Glutamatergic neuron (in vitro differentiated cells): ENCODE data around the gene GHRH. TPM values are rescaled to one million over a fixed set of nuclear protein-coding genes. Genes with fewer than 3 reads are reported as not detected.

Experiments used
- DNase-seq: peaks from one replicate; pipeline ENCODE4 v3.0.0; 2022
- H3K27ac Mint-ChIP-seq: one replicate; pipeline ENCODE4 v1.8.0; 2020; ENCODE audit warnings: mild to moderate bottlenecking, mixed read lengths, inconsistent platforms; ENCODE audit not compliant: unreplicated experiment
- H3K27me3 Mint-ChIP-seq: one replicate; pipeline ENCODE4 v1.8.0; 2020; ENCODE audit warnings: mild to moderate bottlenecking, moderate library complexity, mixed read lengths, inconsistent platforms; ENCODE audit not compliant: unreplicated experiment
- H3K36me3 Mint-ChIP-seq: one replicate; pipeline ENCODE4 v1.8.0; 2020; ENCODE audit warnings: mild to moderate bottlenecking, mixed read lengths, inconsistent platforms; ENCODE audit not compliant: unreplicated experiment
- H3K4me1 Mint-ChIP-seq: one replicate; pipeline ENCODE4 v1.8.0; 2020; ENCODE audit warnings: mild to moderate bottlenecking, low read depth, mixed read lengths, inconsistent platforms; ENCODE audit not compliant: unreplicated experiment
- H3K4me3 Mint-ChIP-seq: one replicate; pipeline ENCODE4 v1.8.0; 2020; ENCODE audit warnings: mild to moderate bottlenecking, mixed read lengths, inconsistent platforms; ENCODE audit not compliant: unreplicated experiment
- H3K9me3 Mint-ChIP-seq: one replicate; pipeline ENCODE4 v1.8.0; 2020; ENCODE audit warnings: mild to moderate bottlenecking, moderate library complexity, mixed read lengths, inconsistent platforms; ENCODE audit not compliant: unreplicated experiment
- total RNA-seq: library from RNA; stranded (reverse); fragmentation: NEBNext Ultra II Directional; extraction: Animal tissue kit (Norgen Biotek cat#: 25700); gene quantifications from one replicate; pipeline ENCODE4 v1.2.1, GENCODE V29; 2021; ENCODE audit not compliant: unreplicated experiment
- TF ChIP-seq, protein P1 (sequence below): fragments of 200-600 bp; sonication (generic); IDR thresholded peaks from one replicate; pipeline ENCODE4 v1.5.0; 2021; ENCODE audit not compliant: partially characterized antibody, unreplicated experiment

Gene GHRH
- total RNA-seq, 1 donor from 2014 or later = not detected

DNA sequence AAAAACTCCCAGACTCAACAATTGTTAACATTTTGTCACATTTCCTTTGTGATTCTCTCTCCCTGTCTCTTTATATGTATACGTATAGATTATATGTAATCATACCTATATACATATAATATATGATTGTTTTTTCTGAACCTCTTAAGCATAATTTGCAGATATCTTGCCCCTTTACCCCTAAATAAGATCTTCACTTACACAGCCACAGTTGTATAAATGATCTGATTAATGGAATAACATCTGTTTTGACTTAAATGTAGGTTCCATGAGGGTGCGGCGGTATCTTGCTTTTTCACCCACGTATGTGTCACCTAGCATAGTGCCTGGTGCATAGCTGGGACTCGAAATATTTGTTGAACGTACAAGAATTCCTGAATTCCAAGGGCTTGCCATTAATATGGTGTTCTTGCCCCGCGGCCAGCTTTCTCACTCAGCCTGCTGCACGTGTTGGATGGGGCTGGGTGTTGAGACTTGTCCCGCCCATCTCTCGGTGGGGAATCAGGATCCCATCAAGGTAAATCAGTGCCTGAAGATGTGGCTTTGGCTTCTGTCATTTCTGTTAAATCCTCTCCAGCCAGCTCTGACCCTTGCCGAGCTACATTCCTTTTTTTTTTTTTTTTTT is 17.5 kb upstream of the GHRH start:
- Mint-ChIP-seq H3K36me3 (no peaks in the 10 kb centered on the region), H3K9me3 (peaks cover 8% of the 10 kb centered on the region), H3K27me3 (peaks cover 6% of the 10 kb centered on the region), H3K27ac (no peak overlapping the region), H3K4me3 (no peak overlapping the region), H3K4me1 (peaks cover 9% of the 10 kb centered on the region)
- TF ChIP-seq, protein P1, sequence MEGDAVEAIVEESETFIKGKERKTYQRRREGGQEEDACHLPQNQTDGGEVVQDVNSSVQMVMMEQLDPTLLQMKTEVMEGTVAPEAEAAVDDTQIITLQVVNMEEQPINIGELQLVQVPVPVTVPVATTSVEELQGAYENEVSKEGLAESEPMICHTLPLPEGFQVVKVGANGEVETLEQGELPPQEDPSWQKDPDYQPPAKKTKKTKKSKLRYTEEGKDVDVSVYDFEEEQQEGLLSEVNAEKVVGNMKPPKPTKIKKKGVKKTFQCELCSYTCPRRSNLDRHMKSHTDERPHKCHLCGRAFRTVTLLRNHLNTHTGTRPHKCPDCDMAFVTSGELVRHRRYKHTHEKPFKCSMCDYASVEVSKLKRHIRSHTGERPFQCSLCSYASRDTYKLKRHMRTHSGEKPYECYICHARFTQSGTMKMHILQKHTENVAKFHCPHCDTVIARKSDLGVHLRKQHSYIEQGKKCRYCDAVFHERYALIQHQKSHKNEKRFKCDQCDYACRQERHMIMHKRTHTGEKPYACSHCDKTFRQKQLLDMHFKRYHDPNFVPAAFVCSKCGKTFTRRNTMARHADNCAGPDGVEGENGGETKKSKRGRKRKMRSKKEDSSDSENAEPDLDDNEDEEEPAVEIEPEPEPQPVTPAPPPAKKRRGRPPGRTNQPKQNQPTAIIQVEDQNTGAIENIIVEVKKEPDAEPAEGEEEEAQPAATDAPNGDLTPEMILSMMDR = no peak
- no peak for DNase-seq

DNA sequence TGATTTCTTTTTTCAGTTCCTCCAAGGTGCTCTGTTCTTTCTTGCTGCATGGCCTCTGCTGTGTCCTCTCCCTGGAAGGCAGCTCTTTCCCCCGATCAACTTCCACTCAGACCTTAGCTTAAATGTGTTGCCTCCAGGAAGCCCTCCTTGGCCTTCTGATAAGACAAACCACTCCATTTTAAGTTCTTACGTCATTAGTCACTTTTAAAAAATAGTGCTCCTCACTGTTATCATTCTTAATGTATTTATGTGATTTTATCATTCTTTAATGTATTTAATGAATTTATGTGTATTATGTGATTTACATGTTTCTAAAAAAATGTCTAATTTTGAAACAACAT is 15.6 kb upstream of the GHRH start:
- Mint-ChIP-seq H3K27ac (no peak overlapping the region), H3K4me1 (peaks cover 10% of the 10 kb centered on the region), H3K36me3 (no peaks in the 10 kb centered on the region), H3K9me3 (peaks cover 8% of the 10 kb centered on the region), H3K27me3 (peaks cover 8% of the 10 kb centered on the region), H3K4me3 (peak overlapping the region; percentile 7)
- DNase-seq = no peak
- TF ChIP-seq, protein P1 = no peak

DNA sequence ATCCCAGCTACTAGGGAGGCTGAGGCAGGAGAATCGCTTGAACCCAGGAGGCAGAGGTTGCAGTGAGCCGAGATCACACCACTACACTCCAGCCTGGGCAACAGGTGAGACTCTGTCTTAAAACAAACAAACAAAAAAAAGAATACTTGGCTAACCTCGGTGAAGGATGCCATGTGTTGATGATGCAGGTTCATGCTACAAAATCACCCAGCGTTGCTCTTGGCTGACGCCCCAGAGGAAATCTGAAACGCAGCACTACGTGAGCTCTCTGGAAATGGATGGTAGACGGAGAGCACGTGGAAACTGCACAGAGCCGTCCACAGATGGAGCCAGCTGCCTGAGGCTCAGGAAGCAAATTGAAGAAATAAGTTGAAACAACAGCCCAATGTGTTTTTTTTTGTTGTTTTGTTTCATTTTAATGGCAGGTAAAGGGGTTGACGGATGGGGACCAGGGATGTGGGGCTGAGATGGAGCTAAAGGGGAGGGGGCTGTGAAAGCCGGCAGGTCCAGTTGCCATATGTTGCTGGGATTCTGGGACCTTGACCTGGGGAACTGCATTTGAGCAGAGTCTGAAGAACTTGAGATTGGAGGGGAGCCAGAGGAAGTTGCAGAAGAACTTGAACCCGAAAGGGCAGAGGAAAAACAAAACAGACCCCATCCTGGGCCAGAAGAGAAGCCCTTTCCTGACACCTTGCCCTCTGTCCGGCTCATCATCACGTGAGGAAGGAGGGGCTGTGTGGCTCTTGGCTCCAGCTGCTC is 15.1 kb upstream of the GHRH start:
- H3K9me3 Mint-ChIP-seq = peaks cover 8% of the 10 kb centered on the region
- peak; percentile 43 for DNase-seq
- H3K27ac Mint-ChIP-seq = peak overlapping the region; percentile 80
- TF ChIP-seq, protein P1 = no peak
- peaks cover 8% of the 10 kb centered on the region for H3K27me3 Mint-ChIP-seq
- peak overlapping the region; percentile 3 for H3K4me3 Mint-ChIP-seq
- H3K4me1 Mint-ChIP-seq = peaks cover 10% of the 10 kb centered on the region
- no peaks in the 10 kb centered on the region for H3K36me3 Mint-ChIP-seq

DNA sequence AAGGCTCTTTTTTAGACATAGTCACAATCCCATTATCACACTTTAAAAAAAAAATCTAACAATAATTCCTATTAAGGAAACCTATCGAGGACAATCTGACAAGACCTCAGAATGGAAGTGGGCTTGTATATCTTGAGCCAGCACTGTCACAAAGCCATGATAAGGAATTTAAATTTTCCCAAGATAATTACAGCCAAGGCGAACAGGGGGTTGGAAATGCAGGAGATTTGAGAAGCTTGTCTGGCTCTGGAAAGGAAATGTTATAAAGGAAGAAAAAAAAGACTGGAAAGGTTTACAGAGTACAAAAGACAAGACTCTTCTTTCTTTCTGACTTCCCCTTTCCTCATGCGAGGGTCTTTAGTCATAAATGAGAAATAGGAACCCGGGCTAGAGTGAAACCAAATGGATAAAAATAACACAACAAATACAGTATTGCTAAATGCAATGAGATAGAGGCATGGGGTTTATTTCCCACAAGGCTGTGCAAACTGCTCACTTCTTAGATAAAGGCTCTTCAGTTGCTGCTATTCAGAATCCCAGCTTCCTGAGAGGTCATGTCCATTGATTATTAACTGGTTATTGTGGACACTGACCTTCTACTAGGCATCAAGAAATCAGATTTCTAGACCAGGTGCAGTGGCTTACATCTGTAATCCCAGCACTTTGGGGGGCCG is 13.4 kb upstream of the GHRH start:
- no peaks in the 10 kb centered on the region for H3K36me3 Mint-ChIP-seq
- TF ChIP-seq, protein P1 = no peak
- DNase-seq = no peak
- no peak overlapping the region for H3K27ac Mint-ChIP-seq
- H3K4me3 Mint-ChIP-seq = no peak overlapping the region
- peaks cover 8% of the 10 kb centered on the region for H3K27me3 Mint-ChIP-seq
- peaks cover 10% of the 10 kb centered on the region for H3K4me1 Mint-ChIP-seq
- peaks cover 6% of the 10 kb centered on the region for H3K9me3 Mint-ChIP-seq

DNA sequence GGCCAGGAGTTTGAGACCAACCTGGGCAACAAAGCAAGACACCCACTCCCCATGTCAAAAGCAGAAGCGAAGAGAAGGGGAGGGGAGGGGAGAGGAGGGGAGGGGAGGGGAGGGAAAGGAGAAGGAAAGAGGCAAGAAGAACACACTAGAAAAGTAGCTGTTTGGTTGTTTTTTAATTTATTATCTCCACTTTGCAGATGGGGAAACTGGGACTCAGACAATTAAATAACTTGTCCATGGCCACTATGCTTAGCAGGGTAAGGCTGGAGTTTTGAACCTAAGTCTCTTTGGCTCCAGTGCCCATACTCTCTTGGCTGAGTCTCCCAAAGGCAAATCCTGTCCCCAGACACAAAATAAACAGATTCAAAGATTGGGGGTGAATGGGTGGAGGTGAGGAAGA is 12.4 kb upstream of the GHRH start:
- Mint-ChIP-seq H3K4me3 (no peak overlapping the region), H3K27me3 (peaks cover 8% of the 10 kb centered on the region), H3K27ac (no peak overlapping the region), H3K9me3 (peaks cover 8% of the 10 kb centered on the region), H3K36me3 (no peaks in the 10 kb centered on the region), H3K4me1 (peaks cover 10% of the 10 kb centered on the region)
- no peak for DNase-seq
- TF ChIP-seq, protein P1 = no peak
